GM19240 (cell line): ENCODE data around the gene SORL1-AS1.

ENCODE experiments used
- DNase-seq: peaks from one replicate; pipeline ENCODE4 v3.0.0; 2011; ENCODE audit warnings: low spot score; ENCODE audit not compliant: insufficient read length

SORL1-AS1 gene

DNA sequence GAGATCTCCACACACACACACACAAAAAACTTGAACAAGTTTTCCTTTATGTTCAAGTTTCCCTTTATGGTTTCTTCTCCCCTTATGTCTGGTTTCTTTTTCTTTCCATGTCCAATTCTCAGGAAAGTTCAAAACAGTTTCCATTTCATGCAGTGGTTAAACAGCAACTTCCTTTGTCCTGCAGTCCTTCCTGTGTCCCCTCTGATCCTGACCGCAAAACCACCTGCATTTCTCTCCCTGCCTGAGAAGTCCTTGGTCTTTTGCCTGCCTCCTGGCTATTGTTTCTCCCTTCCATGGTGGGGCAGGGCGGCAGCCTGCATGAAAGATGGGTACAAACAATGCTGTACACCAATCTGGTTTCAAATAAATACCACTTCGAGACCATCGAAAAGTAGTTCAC lies 58.9 kb downstream of the SORL1-AS1 start:
- DNase-seq, result no peak

DNA sequence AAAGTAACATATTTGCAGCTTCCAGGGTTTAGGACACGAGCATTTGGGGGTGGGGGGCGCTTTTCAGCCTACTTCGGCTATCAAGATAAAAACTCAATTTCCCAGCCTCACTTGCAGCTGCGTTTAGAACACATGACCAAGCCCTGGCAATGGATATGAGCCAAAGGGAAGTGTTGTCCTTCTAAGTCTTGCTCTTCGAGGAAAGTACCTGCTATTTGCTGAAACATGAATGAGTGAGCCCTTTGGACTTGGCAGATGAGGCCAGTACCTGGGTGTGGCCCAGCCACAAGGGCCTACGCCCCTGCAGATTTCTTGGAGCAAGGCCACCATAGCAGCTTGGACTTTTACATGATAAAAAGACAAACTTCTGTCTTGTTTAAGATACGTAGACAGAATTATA lies 60.9 kb downstream of the SORL1-AS1 start:
- DNase-seq, result no peak

GRCh38 chr11:121389651-121390050 lies 63.1 kb downstream of the SORL1-AS1 start:
- DNase-seq, result no peak
